ENCODE measurements around the gene ESAM.
A peak's percentile ranks its signal among the peaks of the same experiment; 100 is the strongest.

The ESAM gene

DNA sequence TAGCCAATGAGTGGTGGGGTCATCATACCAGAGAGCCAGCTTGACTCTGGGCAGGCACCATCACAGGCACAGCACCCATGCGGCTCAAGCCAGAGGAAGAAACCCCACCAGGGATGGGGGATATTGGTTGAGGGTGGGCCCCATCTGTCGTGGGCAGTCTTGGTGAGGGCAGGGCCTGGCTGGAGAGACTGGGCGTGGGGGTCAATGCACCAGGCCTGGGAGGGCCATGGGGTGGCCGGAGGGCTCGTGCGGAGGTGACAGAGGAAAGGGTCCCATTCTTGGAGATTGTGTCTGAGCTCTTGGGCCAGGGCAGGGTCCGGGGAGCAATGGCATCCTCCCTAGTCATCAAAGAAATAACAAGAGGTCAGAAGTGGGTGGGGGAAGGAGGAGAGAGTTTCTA is 8.5 kb downstream of the ESAM start:
- POLR2A ChIA-PET = interaction anchor here (1.1 kb wide), 1 partner anchor 17 kb away, joined by 3 read pairs; no protein-coding TSS in a partner anchor

DNA sequence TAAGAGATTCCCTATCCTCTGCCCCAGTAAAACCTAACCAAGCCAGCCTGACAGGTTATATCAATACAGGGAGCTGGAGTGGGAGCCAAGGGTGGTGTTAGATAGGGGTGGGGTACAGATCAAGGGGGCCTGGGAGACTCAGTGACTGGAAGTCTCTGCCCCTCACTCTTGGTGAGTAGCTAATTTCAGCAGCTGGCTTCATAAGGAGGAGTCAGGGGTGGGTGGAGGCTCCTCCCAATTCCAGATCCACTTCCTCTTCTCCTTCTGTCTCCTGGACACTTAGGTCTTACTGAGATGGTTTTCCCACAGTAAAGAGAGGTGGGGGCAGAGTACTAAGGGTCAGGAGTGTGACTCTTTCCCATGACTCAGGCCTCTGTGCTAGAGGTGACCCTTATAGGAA is 8.9 kb downstream of the ESAM start:
- ChIA-PET CTCF (interaction anchor here (0.9 to 14.9 kb wide), 7 partner anchors 9 to 113 kb away, joined by 3 to 205 read pairs (median 7); partner anchors contain the start of genes ESAM and NRGN), POLR2A (no interaction called here)
- Histone ChIP-seq H3K27me3 (replicated peaks in 2 of 5; ENCODE audit: control insufficient read depth in 4 of 5, insufficient read depth in 5 of 5, low read length in 4 of 5) (no peaks in the 10 kb centered on the region), H3K36me3 (ENCODE audit: control insufficient read depth in 4 of 4, insufficient read depth in 4 of 4, low read length in 3 of 4) (peaks cover 3 to 8% (median 4%) of the 10 kb centered on the region in 4 experiments), H3K27ac (ENCODE audit: insufficient read depth in 1 of 2, low read depth in 1 of 2, low read length in 2 of 2, poor library complexity in 1 of 2, severe bottlenecking in 2 of 2) (no peak overlapping the region), H3K4me1 (ENCODE audit: control extremely low read depth in 1 of 4, control insufficient read depth in 4 of 4, insufficient read depth in 4 of 4, low read length in 3 of 4) (peaks cover 0 to 34% (median 21%) of the 10 kb centered on the region in 4 experiments), H3K4me3 (ENCODE audit: control insufficient read depth in 1 of 7, extremely low read depth in 1 of 7, insufficient read depth in 4 of 7, low read depth in 2 of 7, low read length in 6 of 7) (no peak overlapping the region), H3K9me3 (ENCODE audit: control extremely low read depth in 1 of 5, control insufficient read depth in 4 of 5, insufficient read depth in 2 of 5, low read depth in 1 of 5, low read length in 4 of 5) (no peaks in the 10 kb centered on the region)
- DNase-seq = no peak

More for the DNA sequence above, 8.5 kb downstream of the ESAM start:
- H3K9me3 ChIP-seq (ENCODE audit: control extremely low read depth in 1 of 5, control insufficient read depth in 4 of 5, insufficient read depth in 2 of 5, low read depth in 1 of 5, low read length in 4 of 5) = no peaks in the 10 kb centered on the region
- H3K27ac ChIP-seq (ENCODE audit: insufficient read depth in 1 of 2, low read depth in 1 of 2, low read length in 2 of 2, poor library complexity in 1 of 2, severe bottlenecking in 2 of 2) = no peak overlapping the region
- H3K36me3 ChIP-seq (ENCODE audit: control insufficient read depth in 4 of 4, insufficient read depth in 4 of 4, low read length in 3 of 4) = peaks cover 3 to 8% (median 4%) of the 10 kb centered on the region in 4 experiments
- no peak for DNase-seq
- CTCF ChIA-PET = interaction anchor here (1.2 to 14.9 kb wide), 5 partner anchors 9 to 109 kb away, joined by 3 to 205 read pairs (median 7); partner anchors contain the start of genes ESAM and NRGN
- WGBS (ENCODE audit: insufficient coverage) = 100% methylated on average over 3 of the region's 7 CpGs
- H3K4me1 ChIP-seq (ENCODE audit: control extremely low read depth in 1 of 4, control insufficient read depth in 4 of 4, insufficient read depth in 4 of 4, low read length in 3 of 4) = peaks cover 0 to 35% (median 24%) of the 10 kb centered on the region in 4 experiments
- H3K27me3 ChIP-seq (replicated peaks in 2 of 5; ENCODE audit: control insufficient read depth in 4 of 5, insufficient read depth in 5 of 5, low read length in 4 of 5) = no peaks in the 10 kb centered on the region
- no peak overlapping the region for H3K4me3 ChIP-seq (ENCODE audit: control insufficient read depth in 1 of 7, extremely low read depth in 1 of 7, insufficient read depth in 4 of 7, low read depth in 2 of 7, low read length in 6 of 7)

DNA sequence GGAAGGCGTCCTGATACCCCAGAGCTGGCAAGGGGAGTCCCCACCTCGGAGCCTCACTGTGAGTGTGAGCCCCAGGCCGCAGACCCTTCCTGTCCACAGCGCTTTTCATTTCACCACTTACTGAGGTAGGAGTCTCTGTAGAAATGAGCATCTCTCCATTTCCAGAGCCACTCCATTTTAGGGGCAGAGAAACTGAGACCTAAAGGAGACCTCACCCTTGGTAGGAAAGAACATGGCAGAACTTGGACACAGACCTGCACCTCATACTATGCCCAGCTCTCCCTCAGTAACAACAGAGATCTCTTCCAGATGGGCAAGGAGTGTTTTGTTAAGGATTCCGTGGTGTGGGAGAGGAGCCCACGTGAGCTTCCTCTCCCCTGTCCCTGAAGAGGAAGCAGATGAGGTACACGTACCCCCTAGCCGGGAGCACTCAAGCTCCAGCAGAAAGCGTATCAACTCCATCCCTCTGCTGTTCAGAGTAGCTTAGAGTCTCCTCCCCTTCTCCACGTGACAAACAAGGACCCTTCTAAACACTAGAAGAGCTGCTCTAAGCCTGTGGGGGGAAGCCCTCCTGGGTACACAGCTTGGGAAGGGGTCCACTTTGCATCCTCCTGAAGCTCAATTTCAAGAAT is 9.5 kb downstream of the ESAM start:
- peak overlapping the region in 1 of 7 experiments; percentile 34 for H3K4me3 ChIP-seq (ENCODE audit: control insufficient read depth in 1 of 7, extremely low read depth in 1 of 7, insufficient read depth in 4 of 7, low read depth in 2 of 7, low read length in 6 of 7)
- H3K9me3 ChIP-seq (ENCODE audit: control extremely low read depth in 1 of 5, control insufficient read depth in 4 of 5, insufficient read depth in 2 of 5, low read depth in 1 of 5, low read length in 4 of 5) = no peaks in the 10 kb centered on the region
- ChIA-PET POLR2A (interaction anchor here (0.6 kb wide), 1 partner anchor 82 kb away, joined by 3 read pairs; no protein-coding TSS in a partner anchor), CTCF (interaction anchor here (0.9 to 14.9 kb wide), 10 partner anchors 9 to 113 kb away, joined by 3 to 205 read pairs (median 3); partner anchors contain the start of genes ESAM and NRGN)
- H3K27ac ChIP-seq (ENCODE audit: insufficient read depth in 1 of 2, low read depth in 1 of 2, low read length in 2 of 2, poor library complexity in 1 of 2, severe bottlenecking in 2 of 2) = no peak overlapping the region
- H3K27me3 ChIP-seq (replicated peaks in 2 of 5; ENCODE audit: control insufficient read depth in 4 of 5, insufficient read depth in 5 of 5, low read length in 4 of 5) = no peaks in the 10 kb centered on the region
- H3K36me3 ChIP-seq (ENCODE audit: control insufficient read depth in 4 of 4, insufficient read depth in 4 of 4, low read length in 3 of 4) = peaks cover 3 to 8% (median 4%) of the 10 kb centered on the region in 4 experiments
- DNase-seq = peak in 2 of 3 donors; percentile 23 to 37
- peaks cover 0 to 28% (median 15%) of the 10 kb centered on the region in 4 experiments for H3K4me1 ChIP-seq (ENCODE audit: control extremely low read depth in 1 of 4, control insufficient read depth in 4 of 4, insufficient read depth in 4 of 4, low read length in 3 of 4)
- WGBS (ENCODE audit: insufficient coverage) = 43% methylated on average over 10 of the region's 10 CpGs

DNA sequence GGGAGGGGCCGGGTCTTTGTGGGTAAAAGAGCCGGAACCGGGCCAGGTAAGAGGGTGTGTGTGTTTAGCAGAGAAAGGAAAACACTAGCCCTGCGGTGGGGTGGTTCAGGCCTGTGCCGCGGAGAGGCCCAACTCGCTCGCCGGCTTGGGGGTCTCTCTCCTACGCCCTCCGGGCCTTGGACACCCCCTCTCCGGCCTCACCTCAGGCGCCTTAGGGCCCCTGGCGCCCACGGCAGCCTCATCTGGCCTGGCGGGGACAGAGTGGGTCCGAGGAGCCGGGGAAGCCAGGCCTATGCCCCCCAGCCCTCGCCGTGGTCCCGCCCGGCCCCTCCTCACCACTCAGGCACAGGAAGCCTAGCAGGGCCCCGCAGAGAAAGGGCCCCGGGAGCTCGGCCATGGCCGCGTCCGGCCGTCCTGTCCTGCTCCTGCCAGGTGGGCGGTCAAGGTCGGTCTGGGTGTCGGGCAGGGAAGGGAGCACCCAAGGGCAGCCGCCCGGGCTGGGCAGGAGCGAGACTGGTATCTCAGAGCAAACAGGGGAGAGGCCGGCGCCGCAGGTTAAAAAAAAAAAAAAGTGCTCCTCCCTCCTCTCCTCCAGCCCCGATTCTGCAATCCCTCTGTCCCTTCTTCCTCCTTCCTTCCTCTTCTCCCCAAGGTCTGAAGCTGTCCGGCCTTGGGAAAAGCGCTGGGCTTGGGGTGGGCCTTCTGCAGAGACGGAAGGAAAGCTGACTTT is 10.2 kb downstream of the ESAM start, which contains the start of gene VSIG2:
TSS of gene VSIG2 (minus strand) at position 515 of the 730 bp plus-strand sequence. CDS start at position 397, 118 bp downstream.
- no peak for DNase-seq
- Histone ChIP-seq H3K36me3 (ENCODE audit: control insufficient read depth in 4 of 4, insufficient read depth in 4 of 4, low read length in 3 of 4) (peaks cover 3 to 8% (median 7%) of the 10 kb centered on the region in 4 experiments), H3K4me3 (ENCODE audit: control insufficient read depth in 1 of 7, extremely low read depth in 1 of 7, insufficient read depth in 4 of 7, low read depth in 2 of 7, low read length in 6 of 7) (peak within 1 kb of the TSS in 1 of 7 experiments; percentile 34), H3K27me3 (replicated peaks in 2 of 5; ENCODE audit: control insufficient read depth in 4 of 5, insufficient read depth in 5 of 5, low read length in 4 of 5) (no peaks in the 10 kb centered on the region), H3K4me1 (ENCODE audit: control extremely low read depth in 1 of 4, control insufficient read depth in 4 of 4, insufficient read depth in 4 of 4, low read length in 3 of 4) (peaks cover 0 to 27% (median 16%) of the 10 kb centered on the region in 4 experiments), H3K27ac (ENCODE audit: insufficient read depth in 1 of 2, low read depth in 1 of 2, low read length in 2 of 2, poor library complexity in 1 of 2, severe bottlenecking in 2 of 2) (no peak within 1 kb of the TSS), H3K9me3 (ENCODE audit: control extremely low read depth in 1 of 5, control insufficient read depth in 4 of 5, insufficient read depth in 2 of 5, low read depth in 1 of 5, low read length in 4 of 5) (no peaks in the 10 kb centered on the region)
- ChIA-PET CTCF (interaction anchor here (1.0 to 14.9 kb wide), 6 partner anchors 9 to 95 kb away, joined by 3 to 205 read pairs (median 6); partner anchors contain the start of genes ESAM and NRGN), POLR2A (interaction anchor here (0.6 kb wide), 1 partner anchor 81 kb away, joined by 3 read pairs; no protein-coding TSS in a partner anchor)
- 87% methylated on average over 16 of the region's 42 CpGs for WGBS (ENCODE audit: insufficient coverage)

DNA sequence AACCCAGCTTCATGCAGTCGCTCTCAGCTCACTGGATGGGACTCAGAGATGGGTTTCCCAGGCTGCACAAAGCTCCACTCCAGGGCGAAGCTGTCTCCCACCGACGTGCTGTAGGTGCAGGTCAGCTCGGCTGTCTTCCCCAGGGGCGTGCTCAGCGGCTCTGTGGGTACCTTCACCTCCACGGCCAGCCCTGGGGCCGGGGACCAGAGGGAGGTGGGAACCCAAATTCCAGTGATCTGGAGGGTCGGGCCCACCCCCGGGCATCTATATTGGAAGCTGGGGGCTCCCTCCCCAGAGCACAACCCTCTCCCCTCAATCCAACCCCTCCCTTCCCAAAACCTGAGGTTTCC is 10.7 kb downstream of the ESAM start:
- Histone ChIP-seq H3K4me1 (ENCODE audit: control extremely low read depth in 1 of 4, control insufficient read depth in 4 of 4, insufficient read depth in 4 of 4, low read length in 3 of 4) (peaks cover 0 to 30% (median 18%) of the 10 kb centered on the region in 4 experiments), H3K27ac (ENCODE audit: insufficient read depth in 1 of 2, low read depth in 1 of 2, low read length in 2 of 2, poor library complexity in 1 of 2, severe bottlenecking in 2 of 2) (no peak overlapping the region), H3K36me3 (ENCODE audit: control insufficient read depth in 4 of 4, insufficient read depth in 4 of 4, low read length in 3 of 4) (peaks cover 3 to 8% (median 7%) of the 10 kb centered on the region in 4 experiments), H3K9me3 (ENCODE audit: control extremely low read depth in 1 of 5, control insufficient read depth in 4 of 5, insufficient read depth in 2 of 5, low read depth in 1 of 5, low read length in 4 of 5) (no peaks in the 10 kb centered on the region), H3K27me3 (replicated peaks in 2 of 5; ENCODE audit: control insufficient read depth in 4 of 5, insufficient read depth in 5 of 5, low read length in 4 of 5) (no peaks in the 10 kb centered on the region), H3K4me3 (ENCODE audit: control insufficient read depth in 1 of 7, extremely low read depth in 1 of 7, insufficient read depth in 4 of 7, low read depth in 2 of 7, low read length in 6 of 7) (no peak overlapping the region)
- POLR2A ChIA-PET = no interaction called here
- no peak for DNase-seq
- CTCF ChIA-PET = interaction anchor here (1.3 to 16.4 kb wide), 4 partner anchors 6 to 82 kb away, joined by 3 to 205 read pairs (median 106); partner anchors contain the start of genes ESAM, NRGN and VSIG2
- 98% methylated on average over 7 of the region's 11 CpGs for WGBS (ENCODE audit: insufficient coverage)

DNA sequence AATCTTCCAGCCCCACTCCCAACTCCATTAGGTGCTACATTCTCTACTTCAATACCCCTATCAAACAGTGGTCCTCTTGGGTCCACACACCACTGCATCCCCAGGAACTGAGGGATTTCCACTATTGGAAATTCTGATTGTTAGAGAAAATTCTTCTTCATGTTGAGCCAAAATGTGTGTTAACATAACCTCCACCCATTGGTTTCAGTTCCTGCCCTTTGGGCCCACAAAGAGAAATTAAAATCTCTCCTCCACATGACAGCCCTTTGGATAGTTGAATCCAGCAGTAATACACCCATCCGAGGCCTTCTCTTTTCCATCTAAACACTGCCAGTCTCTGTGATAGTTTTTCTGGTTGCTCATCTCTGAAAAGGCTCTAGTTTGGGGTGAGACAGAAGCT is 12.2 kb downstream of the ESAM start:
- H3K27ac ChIP-seq (ENCODE audit: insufficient read depth in 1 of 2, low read depth in 1 of 2, low read length in 2 of 2, poor library complexity in 1 of 2, severe bottlenecking in 2 of 2) = no peak overlapping the region
- H3K9me3 ChIP-seq (ENCODE audit: control extremely low read depth in 1 of 5, control insufficient read depth in 4 of 5, insufficient read depth in 2 of 5, low read depth in 1 of 5, low read length in 4 of 5) = no peaks in the 10 kb centered on the region
- no peaks in the 10 kb centered on the region for H3K27me3 ChIP-seq (replicated peaks in 2 of 5; ENCODE audit: control insufficient read depth in 4 of 5, insufficient read depth in 5 of 5, low read length in 4 of 5)
- peaks cover 0 to 39% (median 21%) of the 10 kb centered on the region in 4 experiments for H3K4me1 ChIP-seq (ENCODE audit: control extremely low read depth in 1 of 4, control insufficient read depth in 4 of 4, insufficient read depth in 4 of 4, low read length in 3 of 4)
- ChIA-PET CTCF (interaction anchor here (16.4 kb wide), 1 partner anchor 8 kb away, joined by 205 read pairs; the partner anchor contains the start of genes ESAM and VSIG2), POLR2A (no interaction called here)
- no peak for DNase-seq
- no CpG with 5 or more reads among the region's 1 CpG for WGBS (ENCODE audit: insufficient coverage)
- H3K4me3 ChIP-seq (ENCODE audit: control insufficient read depth in 1 of 7, extremely low read depth in 1 of 7, insufficient read depth in 4 of 7, low read depth in 2 of 7, low read length in 6 of 7) = no peak overlapping the region
- peaks cover 2 to 8% (median 7%) of the 10 kb centered on the region in 4 experiments for H3K36me3 ChIP-seq (ENCODE audit: control insufficient read depth in 4 of 4, insufficient read depth in 4 of 4, low read length in 3 of 4)

Measured in common myeloid progenitor, CD34-positive (primary cell).